H1 (cell line): Measurements from ENCODE around the gene FHIP1B.

Experiments used
- CBX5 ChIP-seq: fragments of 300-800, 300-1000 bp; sonication (generic); IDR thresholded peaks from 2 replicates; pipeline ENCODE4 v1.7.1; 2016; ENCODE audit warnings: antibody characterized with exemption, low read length, low read depth
- CHD2 ChIP-seq: IDR thresholded peaks from 2 replicates; pipeline ENCODE4 v1.6.1; 2012; ENCODE audit warnings: low read length, improper control_type of control experiment
- CTCF ChIP-seq, 3 experiments: IDR thresholded peaks; 1 replicate in 2 of 3; 2 replicates in 1 of 3; pipeline versions ENCODE4 v1.5.1 to v1.6.1; 2011; ENCODE audit warnings: low read length in 3 of 3, mild to moderate bottlenecking in 3 of 3, inconsistent platforms in 2 of 3, low read depth in 1 of 3, moderate library complexity in 1 of 3; ENCODE audit not compliant: insufficient read depth in 1 of 3; ENCODE audit errors: control extremely low read depth in 1 of 3
- EP300 ChIP-seq, 2 experiments: IDR thresholded peaks; 1 replicate in 1 of 2; 2 replicates in 1 of 2; pipeline ENCODE4 v1.6.1; 2011 to 2012; ENCODE audit warnings: low read depth in 2 of 2, low read length in 2 of 2, mild to moderate bottlenecking in 2 of 2, borderline replicate concordance in 1 of 2, inconsistent platforms in 1 of 2, moderate library complexity in 1 of 2
- EZH2 ChIP-seq: fragments of 200-600 bp; sonication (generic); IDR thresholded peaks from 2 replicates; pipeline ENCODE4 v1.7.1; 2012; ENCODE audit warnings: low read depth, mild to moderate bottlenecking, moderate library complexity, low read length, inconsistent platforms; ENCODE audit not compliant: severe bottlenecking
- FOSL1 ChIP-seq: IDR thresholded peaks from 2 replicates; pipeline ENCODE4 v1.6.1; 2011; ENCODE audit warnings: mild to moderate bottlenecking, low read depth, low read length, moderate library complexity; ENCODE audit not compliant: insufficient read depth
- POLR2A ChIP-seq, 2 experiments: IDR thresholded peaks; 1 replicate in 1 of 2; 2 replicates in 1 of 2; pipeline ENCODE4 v1.6.1; 2011; ENCODE audit warnings: low read depth in 2 of 2, low read length in 2 of 2, mild to moderate bottlenecking in 2 of 2; ENCODE audit errors: control extremely low read depth in 1 of 2
- SIN3A ChIP-seq, 2 experiments: IDR thresholded peaks in 1 of 2; conservative IDR thresholded peaks in 1 of 2; 2 replicates each; pipeline ENCODE4 v1.6.1; 2011 to 2012; ENCODE audit warnings: low read length in 2 of 2, improper control_type of control experiment in 1 of 2, low read depth in 1 of 2, mild to moderate bottlenecking in 1 of 2
- TAF7 ChIP-seq: optimal IDR thresholded peaks from 2 replicates; pipeline ENCODE3; 2011; ENCODE audit warnings: low read depth, mild to moderate bottlenecking, inconsistent platforms, low read length, moderate library complexity, borderline replicate concordance
- ZNF274 ChIP-seq: IDR thresholded peaks from 2 replicates; pipeline ENCODE4 v1.7.0; 2012; ENCODE audit warnings: low read length, borderline replicate concordance; ENCODE audit errors: extremely low read depth

GRCh38 chr11:6203327-6203726, 31.1 kb downstream of the FHIP1B start:
- TF ChIP-seq CTCF (IDR thresholded peaks at IDR 0.05; ENCODE audit: control extremely low read depth in 1 of 3, insufficient read depth in 1 of 3, low read depth in 1 of 3, low read length in 3 of 3), result no peak
- TF ChIP-seq CBX5, result no peak
- TF ChIP-seq CHD2, result no peak
- no peak for TF ChIP-seq POLR2A (IDR thresholded peaks at IDR 0.05; ENCODE audit: control extremely low read depth in 1 of 2, low read depth in 2 of 2, low read length in 2 of 2)
- TF ChIP-seq EZH2, result no peak
- TF ChIP-seq ZNF274, result no peak
- no peak for TF ChIP-seq TAF7
- TF ChIP-seq FOSL1, result no peak
- TF ChIP-seq SIN3A (conservative IDR thresholded peaks at IDR 0.05 in 1 of 2, IDR thresholded peaks at IDR 0.05 in 1 of 2; ENCODE audit: low read depth in 1 of 2, low read length in 2 of 2), result no peak
- no peak for TF ChIP-seq EP300 (IDR thresholded peaks at IDR 0.05; ENCODE audit: borderline replicate concordance in 1 of 2, low read depth in 2 of 2, low read length in 2 of 2)
